Cardiac muscle cell (in vitro differentiated cells and primary cell): ENCODE results near the gene LUZP4. TPM values are rescaled to one million over a fixed set of nuclear protein-coding genes. Genes with fewer than 3 reads are reported as not detected.
A peak's percentile ranks its signal among the peaks of the same experiment; 100 is the strongest.

Experiments
- DNase-seq, 2 donors: peaks; one replicate each; pipeline versions ENCODE4 v3.0.0 to v3.0.0-alpha.2; 2010 to 2017; ENCODE audit warnings: low read depth in 1 of 2, low spot score in 1 of 2
- H3K27ac ChIP-seq: fragments of 200-600 bp; sonication (generic); 2 replicates; pipeline ENCODE4 v1.5.1; 2016
- H3K27me3 ChIP-seq: fragments of 200-600 bp; sonication (generic); 2 replicates; pipeline ENCODE4 v1.6.0; 2016; ENCODE audit warnings: control low read depth
- H3K36me3 ChIP-seq: fragments of 200-600 bp; sonication (generic); 2 replicates; pipeline ENCODE4 v1.5.1; 2016; ENCODE audit warnings: control low read depth
- H3K4me1 ChIP-seq: fragments of 200-600 bp; sonication (generic); 2 replicates; pipeline ENCODE4 v1.8.1; 2017; ENCODE audit warnings: low read depth, mild to moderate bottlenecking, mixed run types
- H3K4me3 ChIP-seq: fragments of 200-600 bp; sonication (generic); 2 replicates; pipeline ENCODE4 v1.5.1; 2016; ENCODE audit warnings: mild to moderate bottlenecking
- H3K9me3 ChIP-seq: fragments of 200-600 bp; sonication (generic); 2 replicates; pipeline ENCODE4 v1.5.1; 2017; ENCODE audit warnings: low read depth, mild to moderate bottlenecking, control low read depth
- polyA plus RNA-seq: library from polyadenylated mRNA; unstranded; fragments of >200 nt; fragmentation: Nextera tagmentation; extraction: Ambion mirVana; gene quantifications from 2 replicates; pipeline ENCODE4 v1.2.1, GENCODE V29; 2016
- total RNA-seq: library from RNA; depleted of rRNA; stranded (reverse); fragments of >200 nt; gene quantifications from 2 replicates; pipeline ENCODE4 v1.2.3, GENCODE V29; 2016
- TF ChIP-seq, protein P1 (sequence below): IDR thresholded peaks from 2 replicates; pipeline ENCODE4 v1.5.1; 2012; ENCODE audit warnings: low read depth, mild to moderate bottlenecking, low read length

Gene LUZP4
- total and polyA plus RNA-seq, 2 experiments from 2014 or later: not detected

- TF ChIP-seq, protein P1, sequence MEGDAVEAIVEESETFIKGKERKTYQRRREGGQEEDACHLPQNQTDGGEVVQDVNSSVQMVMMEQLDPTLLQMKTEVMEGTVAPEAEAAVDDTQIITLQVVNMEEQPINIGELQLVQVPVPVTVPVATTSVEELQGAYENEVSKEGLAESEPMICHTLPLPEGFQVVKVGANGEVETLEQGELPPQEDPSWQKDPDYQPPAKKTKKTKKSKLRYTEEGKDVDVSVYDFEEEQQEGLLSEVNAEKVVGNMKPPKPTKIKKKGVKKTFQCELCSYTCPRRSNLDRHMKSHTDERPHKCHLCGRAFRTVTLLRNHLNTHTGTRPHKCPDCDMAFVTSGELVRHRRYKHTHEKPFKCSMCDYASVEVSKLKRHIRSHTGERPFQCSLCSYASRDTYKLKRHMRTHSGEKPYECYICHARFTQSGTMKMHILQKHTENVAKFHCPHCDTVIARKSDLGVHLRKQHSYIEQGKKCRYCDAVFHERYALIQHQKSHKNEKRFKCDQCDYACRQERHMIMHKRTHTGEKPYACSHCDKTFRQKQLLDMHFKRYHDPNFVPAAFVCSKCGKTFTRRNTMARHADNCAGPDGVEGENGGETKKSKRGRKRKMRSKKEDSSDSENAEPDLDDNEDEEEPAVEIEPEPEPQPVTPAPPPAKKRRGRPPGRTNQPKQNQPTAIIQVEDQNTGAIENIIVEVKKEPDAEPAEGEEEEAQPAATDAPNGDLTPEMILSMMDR: no peak
- H3K36me3 ChIP-seq: no peaks in the 10 kb centered on the region
- H3K9me3 ChIP-seq: no peaks in the 10 kb centered on the region
- H3K27me3 ChIP-seq: no peaks in the 10 kb centered on the region
- no peak overlapping the region for H3K27ac ChIP-seq
- no peak overlapping the region for H3K4me3 ChIP-seq
- DNase-seq: peak in 1 of 2 donors; percentile 76
- H3K4me1 ChIP-seq: no peaks in the 10 kb centered on the region
Observed at GRCh38 chrX:115333446-115333845, 43.9 kb downstream of the LUZP4 start.

GRCh38 chrX:115337491-115338144 lies 48.1 kb downstream of the LUZP4 start:
- Histone ChIP-seq H3K27me3 (no peaks in the 10 kb centered on the region), H3K27ac (no peak overlapping the region), H3K4me1 (no peaks in the 10 kb centered on the region), H3K4me3 (no peak overlapping the region), H3K9me3 (no peaks in the 10 kb centered on the region), H3K36me3 (no peaks in the 10 kb centered on the region)
- TF ChIP-seq, protein P1: no peak
- peak in 1 of 2 donors; percentile 90 for DNase-seq

DNA sequence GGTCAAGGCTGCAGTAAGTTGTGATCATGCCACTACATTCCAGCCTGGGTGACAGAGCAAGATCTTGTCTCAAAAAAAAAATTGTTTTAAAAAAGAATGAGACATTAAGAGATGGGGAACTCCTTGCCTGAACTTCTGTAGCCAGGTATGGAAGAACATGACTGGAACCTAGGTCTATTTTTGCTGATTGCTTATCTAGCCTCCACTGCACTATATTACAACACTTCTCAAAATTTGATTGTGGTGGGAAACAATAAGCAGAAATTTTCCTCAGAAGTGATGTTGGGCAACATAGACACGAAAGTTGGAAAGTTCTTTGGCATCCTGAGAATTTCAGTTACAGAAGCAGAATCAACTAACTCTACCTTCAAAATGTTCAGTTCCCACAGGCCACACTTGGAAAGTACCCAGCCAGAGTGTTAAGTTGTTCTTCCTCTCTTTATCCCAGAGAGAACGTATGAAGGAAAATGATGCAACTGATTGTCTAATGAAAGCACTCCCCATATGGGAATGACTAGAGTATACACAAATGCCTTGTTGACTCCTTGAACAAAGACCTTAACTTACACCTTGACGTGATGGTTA lies 50.0 kb downstream of the LUZP4 start:
- Histone ChIP-seq H3K9me3 (no peaks in the 10 kb centered on the region), H3K27me3 (no peaks in the 10 kb centered on the region), H3K27ac (no peak overlapping the region), H3K4me1 (peaks cover 2% of the 10 kb centered on the region), H3K36me3 (no peaks in the 10 kb centered on the region), H3K4me3 (no peak overlapping the region)
- TF ChIP-seq, protein P1: no peak
- peak in 1 of 2 donors; percentile 93 for DNase-seq

GRCh38 chrX:115341421-115341820 lies 51.9 kb downstream of the LUZP4 start:
- TF ChIP-seq, protein P1: no peak
- H3K36me3 ChIP-seq: no peaks in the 10 kb centered on the region
- H3K27ac ChIP-seq: no peak overlapping the region
- no peaks in the 10 kb centered on the region for H3K9me3 ChIP-seq
- H3K27me3 ChIP-seq: no peaks in the 10 kb centered on the region
- H3K4me1 ChIP-seq: peaks cover 14% of the 10 kb centered on the region
- no peak for DNase-seq
- H3K4me3 ChIP-seq: no peak overlapping the region

GRCh38 chrX:115344885-115345614 lies 55.5 kb downstream of the LUZP4 start:
- Histone ChIP-seq H3K9me3 (no peaks in the 10 kb centered on the region), H3K36me3 (no peaks in the 10 kb centered on the region), H3K27me3 (no peaks in the 10 kb centered on the region), H3K27ac (peak overlapping the region; percentile 95), H3K4me1 (peaks cover 14% of the 10 kb centered on the region), H3K4me3 (no peak overlapping the region)
- TF ChIP-seq, protein P1: peak; percentile 4
- peak; percentile 94 to 97 for DNase-seq
